ENCODE results near the gene FKBP7. TPM values are rescaled to one million over a fixed set of nuclear protein-coding genes. Genes with fewer than 3 reads are reported as not detected.

The FKBP7 gene
- polyA plus RNA-seq, 1 donor (not counting 4 experiments of a cell fraction or from before 2014, with no cell fraction given) = 2.4 TPM

- TF ChIP-seq EZH2 (IDR thresholded peaks at IDR 0.05; ENCODE audit: low read length) = no peak
- no peak for TF ChIP-seq CTCF (optimal IDR thresholded peaks at IDR 0.05 in 1 of 3, IDR thresholded peaks at IDR 0.05 in 1 of 3, conservative IDR thresholded peaks at IDR 0.05 in 1 of 3; ENCODE audit: extremely low read depth in 1 of 3, insufficient read depth in 2 of 3, low read length in 3 of 3)
- no peak for FAIRE-seq
Observed at GRCh38 chr2:178521304-178522150, 43.1 kb upstream of the FKBP7 start.

GRCh38 chr2:178517496-178517895, 39.1 kb upstream of the FKBP7 start:
- no peak overlapping the region for H3K4me3 ChIP-seq (ENCODE audit: control insufficient read depth in 2 of 3, extremely low read depth in 1 of 3, insufficient read depth in 2 of 3, low read depth in 1 of 3, low read length in 3 of 3)
- FAIRE-seq = no peak
- no peaks in the 10 kb centered on the region for H3K79me2 ChIP-seq (ENCODE audit: control insufficient read depth, insufficient read depth, low read length)
- no peak overlapping the region for H2AFZ ChIP-seq (ENCODE audit: control insufficient read depth, low read length)
- no peaks in the 10 kb centered on the region for H4K20me1 ChIP-seq (ENCODE audit: control insufficient read depth, extremely low read depth, insufficient read depth, low read length)
- DNase-seq (ENCODE audit: low read depth, low spot score) = no peak
- TF ChIP-seq CTCF (optimal IDR thresholded peaks at IDR 0.05 in 1 of 3, IDR thresholded peaks at IDR 0.05 in 1 of 3, conservative IDR thresholded peaks at IDR 0.05 in 1 of 3; ENCODE audit: extremely low read depth in 1 of 3, insufficient read depth in 2 of 3, low read length in 3 of 3) (no peak), EZH2 (IDR thresholded peaks at IDR 0.05; ENCODE audit: low read length) (no peak)
- dilution Hi-C loops (cut with MboI; ENCODE audit: extremely low pct_ligation_motif_present, low sequenced_read_pairs) = no loop called here
- H3K27me3 ChIP-seq (ENCODE audit: control insufficient read depth, extremely low read depth, insufficient read depth, low read length) = no peaks in the 10 kb centered on the region
- no peaks in the 10 kb centered on the region for H3K9me3 ChIP-seq (ENCODE audit: control insufficient read depth, low read depth, low read length)
- H3K4me1 ChIP-seq (ENCODE audit: control insufficient read depth, extremely low read depth, insufficient read depth, low read length) = peaks cover 11% of the 10 kb centered on the region
- no peak overlapping the region for H3K27ac ChIP-seq (ENCODE audit: control insufficient read depth, insufficient read depth, low read length)
- H3K4me2 ChIP-seq (ENCODE audit: control insufficient read depth, extremely low read depth, insufficient read depth, low read depth, low read length) = no peak overlapping the region
- no peaks in the 10 kb centered on the region for H3K9me1 ChIP-seq (ENCODE audit: control insufficient read depth, extremely low read depth, insufficient read depth, low read length)
- H3K36me3 ChIP-seq (ENCODE audit: control insufficient read depth in 2 of 2, extremely low read depth in 1 of 2, insufficient read depth in 2 of 2, low read length in 2 of 2) = no peaks in the 10 kb centered on the region
- H3K9ac ChIP-seq (ENCODE audit: control insufficient read depth, extremely low read depth, insufficient read depth, low read length) = no peak overlapping the region

More at GRCh38 chr2:178521304-178522150, 43.1 kb upstream of the FKBP7 start:
- no peaks in the 10 kb centered on the region for H3K4me1 ChIP-seq (ENCODE audit: control insufficient read depth, extremely low read depth, insufficient read depth, low read length)
- no peaks in the 10 kb centered on the region for H3K36me3 ChIP-seq (ENCODE audit: control insufficient read depth in 2 of 2, extremely low read depth in 1 of 2, insufficient read depth in 2 of 2, low read length in 2 of 2)
- H3K9me3 ChIP-seq (ENCODE audit: control insufficient read depth, low read depth, low read length) = no peaks in the 10 kb centered on the region
- H3K4me2 ChIP-seq (ENCODE audit: control insufficient read depth, extremely low read depth, insufficient read depth, low read depth, low read length) = no peak overlapping the region
- no peaks in the 10 kb centered on the region for H4K20me1 ChIP-seq (ENCODE audit: control insufficient read depth, extremely low read depth, insufficient read depth, low read length)
- no peaks in the 10 kb centered on the region for H3K9me1 ChIP-seq (ENCODE audit: control insufficient read depth, extremely low read depth, insufficient read depth, low read length)
- no peak for DNase-seq (ENCODE audit: low read depth, low spot score)
- H3K9ac ChIP-seq (ENCODE audit: control insufficient read depth, extremely low read depth, insufficient read depth, low read length) = no peak overlapping the region
- H2AFZ ChIP-seq (ENCODE audit: control insufficient read depth, low read length) = no peak overlapping the region
- H3K4me3 ChIP-seq (ENCODE audit: control insufficient read depth in 2 of 3, extremely low read depth in 1 of 3, insufficient read depth in 2 of 3, low read depth in 1 of 3, low read length in 3 of 3) = no peak overlapping the region
- dilution Hi-C loops (cut with MboI; ENCODE audit: extremely low pct_ligation_motif_present, low sequenced_read_pairs) = no loop called here
- H3K27me3 ChIP-seq (ENCODE audit: control insufficient read depth, extremely low read depth, insufficient read depth, low read length) = no peaks in the 10 kb centered on the region
- H3K79me2 ChIP-seq (ENCODE audit: control insufficient read depth, insufficient read depth, low read length) = peaks cover 23% of the 10 kb centered on the region
- no peak overlapping the region for H3K27ac ChIP-seq (ENCODE audit: control insufficient read depth, insufficient read depth, low read length)
